ENCODE data around the gene TMEM63B.

DNA sequence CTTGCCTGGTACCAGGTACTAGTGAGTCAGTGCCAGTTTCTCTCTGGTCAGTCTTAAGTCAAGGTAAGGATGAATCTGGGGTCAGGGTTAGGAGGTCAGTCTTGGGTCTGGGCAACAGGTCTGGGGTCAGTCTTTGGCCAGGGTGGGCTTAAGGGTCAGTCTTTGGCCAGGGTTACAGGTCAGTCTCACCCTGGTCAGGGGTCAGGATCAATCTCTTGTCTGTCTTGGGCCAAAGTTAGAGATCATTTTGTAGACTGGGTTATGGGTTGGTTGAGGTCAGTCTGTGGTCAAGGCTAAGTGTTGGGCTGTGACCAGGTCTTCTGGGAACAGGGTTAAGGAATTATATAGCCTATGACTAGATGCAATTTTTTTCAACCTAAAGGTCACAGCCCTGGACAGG, 18.5 kb downstream of the TMEM63B start:
- no peak for TF ChIP-seq TAF1 (IDR thresholded peaks at IDR 0.05; ENCODE audit: borderline replicate concordance, low read depth, low read length)
- TF ChIP-seq POLR2A (IDR thresholded peaks at IDR 0.05; ENCODE audit: low read depth, low read length): no peak

Measured in GM12892 (cell line).